GM19240 (cell line): Measurements from ENCODE around the gene INS.
"Not testable (repeated sequence)": the region's sequence is repeated elsewhere in the genome, so short reads cannot be mapped to it uniquely, and the experiment has no call there.

ENCODE experiments used
- DNase-seq: peaks from one replicate; pipeline ENCODE4 v3.0.0; 2011; ENCODE audit warnings: low spot score; ENCODE audit not compliant: insufficient read length

The INS gene

DNA sequence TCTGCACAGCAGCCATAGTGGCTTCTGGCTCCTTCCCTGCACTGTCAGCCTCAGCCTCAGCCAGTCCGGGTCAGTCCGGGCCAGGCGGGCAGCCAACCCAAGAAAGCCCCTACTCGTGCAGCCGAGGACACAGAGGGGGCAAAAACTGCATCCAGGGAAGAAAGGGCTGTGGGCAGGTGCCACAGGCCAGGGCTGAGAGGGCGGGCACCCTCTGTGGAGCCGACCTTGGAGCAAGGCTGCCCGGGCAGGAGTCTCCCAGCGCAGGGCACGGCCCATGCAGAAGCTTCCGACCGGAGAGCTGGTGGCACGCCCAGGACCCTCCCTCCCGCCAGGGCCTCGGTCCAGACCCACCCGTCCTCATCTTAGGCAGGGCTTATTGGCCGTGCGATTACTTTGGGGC, 21.1 kb upstream of the INS start:
- DNase-seq: no peak

DNA sequence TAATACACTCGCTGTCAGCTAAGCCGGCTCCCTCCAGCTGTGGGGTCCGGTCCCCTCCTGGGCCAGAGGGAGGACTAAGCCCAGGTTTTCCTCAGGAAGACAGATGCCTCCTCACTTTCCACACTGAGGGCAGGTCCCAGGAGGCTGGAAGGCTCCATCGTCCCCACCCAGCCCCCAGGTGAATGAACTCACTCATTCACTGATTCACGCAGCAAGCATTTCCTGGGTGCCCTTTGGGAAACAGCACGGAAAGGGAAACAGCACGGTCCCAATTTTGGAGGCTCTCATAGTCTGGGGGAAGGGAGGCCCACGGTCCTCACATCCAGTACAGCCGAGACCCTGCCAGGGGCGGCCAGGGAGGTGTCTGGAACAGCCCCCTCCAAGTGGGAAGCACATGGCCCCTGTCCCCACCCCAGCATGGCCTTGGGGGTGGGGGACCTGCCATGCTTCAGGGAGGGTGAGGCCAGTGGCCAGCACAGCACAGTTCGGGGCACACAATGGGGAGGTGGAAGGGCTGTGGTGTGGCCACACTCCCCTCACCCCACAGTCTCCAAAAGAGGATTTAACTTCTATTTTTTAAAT, 19.9 kb upstream of the INS start:
- no peak for DNase-seq

DNA sequence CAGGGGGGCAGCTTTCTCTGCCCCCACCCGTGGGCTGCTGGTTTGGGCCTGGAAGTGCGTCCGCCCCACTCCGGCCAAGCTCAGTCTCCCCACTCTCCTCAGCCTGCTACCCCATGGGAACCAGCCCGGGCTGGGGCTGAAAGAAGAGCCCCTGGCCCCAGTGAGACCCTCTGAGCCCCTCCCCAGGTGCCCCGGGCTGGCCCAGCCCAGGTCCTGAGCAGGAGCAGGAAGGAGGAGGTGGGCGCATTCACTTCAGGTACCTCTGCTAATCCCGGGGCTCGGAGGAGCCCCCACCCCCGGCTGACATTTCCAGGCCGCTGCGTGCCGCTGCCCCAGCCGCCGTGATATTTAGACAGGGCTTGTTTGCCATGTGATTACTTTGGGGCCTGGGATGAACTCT, 19.3 kb upstream of the INS start:
- DNase-seq: no peak

DNA sequence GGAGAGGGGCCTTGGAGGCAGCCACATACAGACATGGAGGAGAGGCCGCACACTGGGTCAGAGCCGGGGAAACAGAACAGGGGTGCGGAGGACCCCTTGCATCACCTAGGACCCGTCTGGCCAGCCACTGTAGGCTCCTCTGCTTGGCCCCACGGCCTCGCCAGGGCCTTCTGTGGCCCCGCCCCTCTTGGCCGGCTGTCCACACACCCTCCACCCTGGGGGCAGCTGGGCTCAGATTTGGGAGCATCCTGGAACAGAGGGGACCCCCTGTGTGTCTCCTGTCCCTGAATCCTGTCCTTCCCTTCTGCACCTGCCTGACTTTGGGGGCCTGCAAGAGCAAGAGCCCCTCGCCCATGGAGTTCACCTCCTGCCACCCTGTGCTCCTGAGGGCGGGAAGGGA, 18.5 kb upstream of the INS start:
- no peak for DNase-seq

DNA sequence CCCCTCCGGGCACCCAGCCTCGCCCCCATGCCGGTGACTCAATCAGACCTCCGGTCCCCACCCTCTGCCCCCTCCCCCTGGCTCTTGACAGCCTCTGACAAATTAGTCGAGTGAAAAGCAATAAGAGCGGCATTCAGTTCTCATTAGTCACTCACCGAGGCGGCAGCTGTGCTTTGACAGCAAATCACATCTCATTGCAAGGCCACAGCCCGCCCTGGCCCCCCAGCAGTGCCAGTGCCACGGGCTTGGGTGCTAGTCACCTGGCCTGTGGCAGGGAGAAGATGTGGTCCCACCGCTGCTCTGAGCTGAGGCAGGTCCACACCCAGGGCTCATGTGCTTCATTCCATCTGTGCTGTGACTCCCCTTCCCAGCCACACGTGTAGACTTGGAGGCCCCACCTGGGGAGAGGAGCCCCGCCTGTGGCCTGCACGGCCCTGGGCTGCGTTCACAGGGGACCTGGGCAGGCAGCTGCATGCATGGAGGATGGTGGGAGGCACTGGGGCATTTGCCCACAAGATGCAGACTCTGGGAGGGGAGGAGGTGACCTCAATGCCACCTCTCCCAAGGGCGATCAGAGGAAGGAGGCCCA, 18.0 kb upstream of the INS start:
- DNase-seq: no peak

DNA sequence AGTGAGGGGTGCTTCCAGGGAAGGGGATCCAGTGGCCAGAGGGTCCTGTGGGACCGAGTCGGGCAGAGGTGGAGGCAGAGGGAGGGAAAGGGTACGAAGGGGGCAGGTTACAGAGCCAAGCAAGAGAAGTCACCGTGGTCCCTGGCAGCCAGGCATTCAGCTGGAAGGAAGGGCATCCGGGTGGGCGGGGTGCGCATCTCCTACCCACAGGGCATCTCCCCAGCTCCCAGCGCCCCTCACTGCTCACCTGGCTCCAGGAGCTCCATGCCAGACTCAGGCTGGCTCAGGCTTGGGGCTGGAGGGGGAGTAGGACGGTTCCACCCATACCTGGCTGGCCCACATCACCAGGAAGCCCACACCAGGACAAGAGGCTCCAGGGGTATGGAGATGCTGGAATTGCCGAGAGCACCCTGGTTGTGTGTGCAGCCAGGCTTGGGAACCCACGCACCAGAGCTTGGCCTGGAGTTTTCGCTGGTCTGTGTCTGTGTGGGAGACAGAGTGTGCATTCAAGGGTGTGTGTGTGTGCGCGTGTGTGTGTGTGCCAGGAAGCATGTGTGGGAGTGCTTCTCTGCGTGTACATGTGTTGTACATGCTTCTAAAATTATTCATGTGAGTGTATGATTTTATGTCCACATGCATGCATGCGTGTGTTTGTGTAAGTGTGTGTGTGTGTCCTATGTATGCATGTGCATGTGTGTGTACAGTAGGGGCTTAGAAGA, 17.2 kb upstream of the INS start:
- not testable (repeated sequence) for DNase-seq

DNA sequence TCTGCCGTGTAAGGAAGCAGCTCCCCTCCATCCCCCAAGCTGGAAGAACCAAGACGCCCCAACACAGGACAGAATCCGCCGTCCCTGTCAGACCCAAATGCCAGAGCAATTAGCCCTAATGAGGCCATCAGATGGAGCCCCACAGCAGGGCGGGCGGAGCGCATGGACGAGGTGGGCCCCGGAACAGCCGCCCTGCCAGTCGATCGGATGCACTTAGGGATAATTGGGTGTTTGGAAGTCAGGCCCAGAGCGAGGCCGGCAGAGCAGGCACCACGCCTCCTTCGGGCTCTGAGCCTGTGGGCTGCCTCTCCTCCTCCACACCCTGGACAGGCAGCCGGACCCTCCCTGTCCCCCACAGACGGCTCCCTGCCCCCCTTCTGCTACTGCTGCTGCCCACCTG, 16.1 kb upstream of the INS start:
- DNase-seq: no peak

DNA sequence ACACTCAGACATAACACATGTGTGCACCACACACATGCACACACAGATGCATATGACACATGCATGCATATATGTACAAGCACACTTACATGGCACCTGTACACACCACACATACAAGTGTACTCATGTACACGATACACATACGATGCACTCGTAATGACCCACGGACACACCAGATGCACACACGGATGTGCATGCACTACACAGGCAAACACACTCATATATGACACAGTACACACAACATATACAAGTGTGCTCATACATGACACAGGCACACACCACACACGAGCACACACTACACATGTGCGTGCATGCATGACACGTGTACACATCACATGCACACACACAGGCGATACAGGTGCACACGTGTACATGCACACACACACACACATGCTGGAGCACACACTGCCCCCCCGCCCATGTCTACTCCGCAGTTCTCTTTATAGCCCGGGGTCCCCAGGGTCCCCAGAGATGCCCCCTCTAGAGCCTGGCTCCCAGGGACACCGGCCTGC, 15.4 kb upstream of the INS start:
- DNase-seq: no peak

DNA sequence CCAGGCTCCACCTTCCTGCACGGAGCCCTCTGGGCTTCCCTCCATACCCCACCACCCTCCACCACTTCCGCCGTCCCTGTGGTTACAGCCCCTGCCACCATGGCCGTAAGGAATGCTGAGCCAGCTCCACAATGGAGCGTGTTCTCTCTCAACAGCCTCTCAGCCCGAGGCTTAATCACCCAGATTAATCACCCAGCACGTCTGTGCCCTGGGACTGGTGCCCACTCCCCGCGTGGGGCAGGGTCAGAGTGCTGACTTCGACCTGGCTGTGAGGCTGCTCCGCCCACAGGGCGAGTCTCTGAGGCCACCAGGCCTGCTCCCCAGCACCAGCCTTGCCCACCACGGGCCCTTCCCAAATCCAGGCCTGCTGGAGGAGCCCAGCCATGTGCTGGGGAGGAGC, 14.7 kb upstream of the INS start:
- DNase-seq: no peak

DNA sequence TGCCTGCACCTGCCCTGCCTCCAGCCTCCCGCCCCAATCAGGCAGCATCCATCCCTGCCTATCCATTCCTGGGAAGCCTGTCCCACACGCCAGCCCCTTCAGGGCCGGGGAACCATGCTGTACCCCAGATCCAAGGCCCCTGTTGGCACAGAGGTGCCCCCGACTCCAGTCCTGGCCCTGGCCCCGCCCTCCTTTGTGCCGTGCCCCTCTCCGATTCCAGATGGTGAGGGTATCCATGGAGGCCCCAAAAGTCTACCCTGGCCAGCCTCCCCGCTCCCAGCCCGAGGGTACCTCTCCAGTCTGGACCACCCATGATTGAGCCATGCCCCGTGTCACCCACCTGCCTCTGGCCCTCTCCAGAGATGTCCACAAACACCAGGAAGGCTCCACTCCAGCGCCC, 13.4 kb upstream of the INS start:
- DNase-seq: no peak

DNA sequence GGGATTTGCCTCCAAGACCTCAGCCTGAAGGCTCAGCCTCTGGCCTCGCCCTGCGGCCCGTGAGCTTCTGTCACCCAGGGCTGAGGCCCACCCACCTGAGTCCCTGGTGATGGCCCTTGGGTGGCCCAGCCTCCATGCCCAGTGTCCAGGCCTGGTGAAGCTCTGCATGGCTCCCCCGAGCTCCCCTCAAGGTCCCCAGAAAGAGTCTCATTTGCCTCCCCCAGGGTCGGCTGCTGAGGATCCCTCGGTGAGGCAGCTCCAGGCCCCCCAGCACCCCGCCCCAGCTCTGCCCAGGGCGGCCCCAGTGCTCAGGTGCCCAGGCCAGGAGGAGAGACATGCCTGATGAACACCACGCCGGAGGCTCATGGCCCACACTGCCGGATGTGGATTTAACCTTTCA, 12.8 kb upstream of the INS start:
- DNase-seq: no peak

DNA sequence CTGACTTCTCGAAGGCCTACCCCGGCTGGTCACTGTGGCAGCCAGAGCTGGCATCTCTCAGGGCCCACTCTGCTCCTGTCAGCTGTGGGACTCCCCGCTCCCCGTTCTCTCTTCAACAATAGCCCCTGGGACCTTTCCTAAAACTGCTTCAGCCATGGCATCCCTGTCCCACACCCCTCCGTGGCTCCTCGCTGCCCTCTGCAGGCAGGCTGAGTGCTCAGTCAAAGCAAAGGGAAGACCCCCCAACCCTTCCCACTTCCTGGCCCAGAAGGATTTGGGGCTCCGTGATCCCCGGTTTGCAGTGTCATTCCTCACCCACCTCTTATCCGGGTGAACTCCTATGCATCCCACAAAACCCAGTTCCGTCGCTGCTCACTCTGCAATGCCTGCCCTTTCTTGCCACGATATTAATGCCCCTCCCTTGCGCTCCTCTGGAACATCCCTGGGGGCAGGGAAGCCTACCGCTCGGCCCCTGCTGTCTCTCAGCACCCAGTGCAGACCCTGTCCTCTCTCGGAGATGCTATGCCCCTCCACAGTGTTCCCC, 12.2 kb upstream of the INS start:
- DNase-seq: no peak

DNA sequence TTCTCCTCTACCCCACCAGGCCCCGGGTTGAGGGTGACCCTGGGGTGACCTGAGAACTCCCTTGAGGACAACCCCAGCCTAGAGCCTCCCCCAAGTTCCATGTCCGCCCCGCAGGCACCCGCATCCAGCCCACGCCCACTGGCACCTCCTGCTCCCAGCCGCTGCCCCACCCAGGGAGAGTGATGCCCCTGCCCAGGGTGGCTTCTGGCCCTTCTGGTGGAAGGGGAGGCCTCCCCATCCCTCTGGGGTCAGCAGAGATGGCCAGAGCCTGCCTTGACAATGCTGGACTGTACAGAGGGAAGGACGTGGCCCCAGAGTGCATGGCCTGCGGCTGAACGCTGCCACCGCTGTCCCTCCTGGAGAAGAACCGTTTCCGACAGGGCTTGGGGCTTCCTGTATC, 11.7 kb upstream of the INS start:
- no peak for DNase-seq

DNA sequence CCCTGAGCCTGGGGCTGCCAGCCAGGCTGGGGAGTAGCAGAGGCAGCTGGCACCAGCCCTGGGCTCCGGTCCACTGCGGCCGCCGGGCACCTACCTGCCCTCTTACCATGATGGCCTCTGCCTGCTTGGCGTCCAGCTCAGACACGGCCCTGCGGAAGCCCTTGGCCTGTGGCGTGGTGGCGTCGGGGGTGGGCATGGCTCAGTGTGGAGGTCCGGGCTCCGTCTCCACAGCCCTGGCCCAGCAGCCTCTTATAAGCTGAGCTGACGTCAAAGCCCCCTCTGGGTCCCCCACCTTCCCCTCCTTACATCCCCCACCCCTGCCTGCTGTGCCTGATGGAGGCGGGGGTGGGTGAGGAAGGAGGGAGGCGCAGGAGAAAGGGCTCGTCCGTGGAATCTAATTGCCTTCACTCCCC, 10.6 kb upstream of the INS start, which contains the start of gene TH:
Gene TH, minus strand, starts transcription at position 225 of the 413 bp plus-strand sequence. Its CDS starts 29 bp downstream, at position 196.
- no peak for DNase-seq

DNA sequence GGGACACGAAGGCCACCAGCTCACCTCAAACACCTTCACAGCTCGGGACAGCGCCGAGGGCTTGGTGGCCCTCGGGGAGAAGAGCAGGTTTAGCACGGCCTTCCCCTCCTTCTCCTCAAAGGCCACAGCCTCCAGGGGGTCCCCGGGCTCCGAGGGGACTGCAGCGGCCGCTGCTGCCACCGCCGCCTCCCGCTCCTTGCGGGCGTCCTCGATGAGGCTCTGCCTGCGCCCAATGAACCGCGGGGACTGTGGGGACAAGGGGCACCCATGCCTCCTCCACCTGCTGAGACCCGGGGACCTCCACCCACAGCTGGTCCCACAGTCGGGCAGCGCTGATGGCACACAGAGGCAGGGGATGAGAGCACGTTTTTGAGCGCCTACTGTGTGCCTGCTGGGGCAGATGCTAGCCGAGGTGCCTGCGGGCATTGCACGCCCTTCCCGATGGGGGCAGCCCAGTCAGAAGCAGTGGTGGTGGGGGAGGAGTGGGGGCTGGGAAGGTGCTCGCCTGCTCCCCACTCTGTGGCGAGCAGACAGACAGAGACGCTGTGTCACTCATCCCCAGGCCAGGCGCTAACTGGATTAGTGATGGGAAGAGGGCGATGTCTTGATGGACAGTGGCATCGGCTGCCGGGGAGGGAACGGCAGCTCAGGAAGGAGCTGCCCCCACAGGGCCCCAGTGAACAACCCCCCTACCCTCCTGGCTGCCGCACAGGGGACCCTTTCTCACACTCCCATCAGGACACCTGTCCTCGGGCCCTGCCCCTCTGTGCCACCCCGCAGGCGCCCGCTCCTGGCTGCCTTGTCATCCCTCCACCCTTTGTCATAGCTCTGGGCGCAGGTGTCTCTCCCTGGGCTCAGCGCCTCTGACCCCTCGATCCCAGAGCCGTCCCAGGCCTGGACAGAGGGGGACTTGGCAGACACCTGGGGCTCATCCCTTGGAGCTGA, 8.9 kb upstream of the INS start:
- DNase-seq: no peak

DNA sequence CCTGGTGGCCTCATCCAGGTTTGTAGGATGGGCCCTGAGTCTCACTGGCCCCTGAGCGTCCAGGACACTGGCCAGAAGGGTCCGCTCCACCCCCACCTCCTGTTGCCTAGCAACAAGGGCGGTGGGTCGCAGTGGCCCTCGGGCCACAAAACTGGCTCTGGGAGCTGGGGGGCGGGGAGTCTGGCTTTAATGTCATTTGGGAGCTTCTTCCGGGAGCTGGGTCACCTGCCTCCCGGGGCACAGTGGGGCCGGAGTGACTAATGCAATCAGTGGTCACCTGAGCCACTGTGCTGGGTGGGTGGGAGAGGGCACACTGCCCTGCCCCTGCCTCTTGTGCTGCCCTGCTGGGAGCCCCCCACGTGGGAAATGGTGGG, 8.0 kb upstream of the INS start:
- DNase-seq: no peak

DNA sequence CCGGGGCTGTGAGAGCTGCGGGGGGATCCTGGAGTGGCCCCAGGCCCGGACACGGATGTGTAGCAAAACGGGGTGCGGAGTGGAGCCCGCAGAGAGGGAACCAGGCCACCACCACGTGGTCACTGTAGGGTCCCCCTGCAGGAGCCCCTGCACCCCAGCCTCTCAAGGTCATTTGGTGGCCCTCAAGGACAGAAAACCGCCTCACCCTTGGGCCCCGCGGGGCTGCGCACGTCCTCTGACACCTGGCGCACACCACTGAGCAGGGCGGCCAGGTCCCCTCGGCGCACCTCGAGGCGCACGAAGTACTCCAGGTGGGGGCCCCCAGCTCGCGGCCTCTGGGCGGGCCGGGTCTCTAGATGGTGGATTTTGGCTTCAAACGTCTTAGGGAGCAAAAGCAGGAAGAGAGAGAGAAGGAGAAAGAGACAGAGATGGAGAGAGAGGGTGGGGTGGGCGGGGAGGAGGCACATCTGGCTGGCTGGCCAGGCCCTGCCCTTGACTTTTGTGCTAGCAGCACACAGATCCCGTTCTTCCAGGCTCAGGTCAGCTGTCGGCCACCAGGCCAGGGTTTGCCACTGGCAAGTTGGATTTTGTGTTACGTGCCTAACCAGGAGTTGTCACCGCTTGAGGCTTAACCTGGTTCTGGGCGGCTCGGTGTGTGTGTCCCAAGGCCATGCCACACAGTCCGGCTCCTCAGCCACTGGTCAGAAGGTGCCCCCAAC, 7.4 kb upstream of the INS start:
- DNase-seq: no peak

DNA sequence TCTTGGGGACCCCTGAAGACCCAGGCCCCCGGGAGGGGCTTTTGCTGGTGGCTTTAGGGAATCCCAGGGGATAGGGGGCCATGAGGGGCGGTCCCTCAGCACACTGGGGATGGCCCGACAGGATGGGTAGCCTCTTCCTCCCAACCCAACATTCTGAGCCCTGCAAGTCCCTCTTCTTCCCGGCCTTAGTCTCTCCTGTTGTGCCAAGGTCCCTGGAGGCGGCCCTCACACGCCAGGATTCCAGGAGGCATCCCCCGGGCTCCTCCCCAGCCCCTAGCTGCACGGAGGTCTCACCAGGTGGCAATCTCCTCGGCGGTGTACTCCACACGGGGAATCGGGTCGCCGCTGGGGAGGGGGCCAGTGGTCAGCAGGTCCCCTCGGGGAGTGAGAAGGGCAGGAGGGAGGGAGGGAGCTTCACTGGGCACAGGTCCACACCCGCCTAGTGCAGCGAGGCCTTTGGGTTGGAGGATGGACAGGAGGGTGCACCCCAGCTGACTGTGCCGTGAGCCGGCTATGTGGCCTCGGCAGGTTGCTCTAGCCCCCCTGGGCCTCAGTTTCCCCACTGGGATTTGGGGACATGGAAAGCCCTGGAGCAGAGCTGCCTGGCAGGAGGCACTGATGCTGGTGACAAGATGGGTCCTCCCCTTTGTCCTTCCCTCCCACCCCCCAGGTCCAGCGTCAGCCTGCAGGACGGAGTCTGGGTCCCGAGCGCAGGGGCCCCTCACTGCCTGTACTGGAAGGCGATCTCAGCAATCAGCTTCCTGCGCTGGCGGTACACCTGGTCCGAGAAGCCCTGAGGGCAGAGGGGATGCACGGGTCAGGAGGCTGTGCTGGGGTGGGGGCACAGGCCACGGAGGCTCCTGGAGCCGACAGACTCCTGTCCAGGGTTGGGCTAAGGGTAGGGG, 6.4 kb upstream of the INS start:
- no peak for DNase-seq

DNA sequence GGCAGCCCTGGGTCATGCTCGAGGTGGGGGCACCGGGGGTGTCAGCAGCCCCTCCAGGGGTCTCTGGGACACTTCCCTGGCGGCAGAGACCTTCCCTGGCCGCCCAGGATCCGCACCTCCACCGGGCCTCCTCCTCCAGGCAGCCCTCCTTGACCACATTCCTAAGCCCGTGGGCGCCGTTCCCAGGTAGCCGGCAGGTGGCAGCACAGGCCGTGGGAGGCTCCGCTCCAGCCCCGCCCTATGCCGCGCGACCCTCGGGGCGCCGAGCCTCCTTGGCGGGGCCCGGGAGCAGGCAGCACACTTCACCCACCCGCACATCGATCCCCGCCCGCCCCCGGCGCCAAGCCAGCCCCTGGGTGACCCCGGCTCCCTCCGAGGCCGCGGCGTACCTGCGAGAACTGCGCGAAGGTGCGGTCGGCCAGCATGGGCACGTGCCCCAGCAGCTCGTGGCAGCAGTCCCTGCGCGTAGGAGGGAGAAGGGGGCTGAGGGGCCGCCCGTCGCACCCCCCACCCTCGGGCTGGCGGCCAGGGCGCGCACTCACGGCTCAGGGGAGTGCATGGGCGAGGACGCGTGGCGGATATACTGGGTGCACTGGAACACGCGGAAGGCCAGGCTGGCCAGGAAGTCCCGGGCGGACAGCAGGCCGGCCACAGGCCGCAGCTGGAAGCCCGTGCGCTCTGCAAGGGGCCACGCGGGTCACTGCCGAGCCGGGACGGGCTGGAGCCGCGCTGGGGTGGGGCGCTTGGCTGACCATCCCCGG, 5.3 kb upstream of the INS start:
- no peak for DNase-seq
